Endothelial cell of umbilical vein (primary cell): ENCODE measurements around the gene PWWP2A. TPM values are rescaled to one million over a fixed set of nuclear protein-coding genes. Genes with fewer than 3 reads are reported as not detected.

ENCODE experiments used
- BruUV-seq: library from RNA; stranded (reverse); fragments of 400-500 nt; replicated peaks from 2 replicates; lab custom pipeline; 2021; lab: Mats Ljungman, UMichigan
- CTCF ChIA-PET: fragments of 300-600, 350-600 bp; sonication (Branson Sonifier 250); formaldehyde crosslinking; loops from one replicate; lab custom pipeline; 2021; ENCODE audit warnings: antibody characterized with exemption, inconsistent platforms; lab: Charles Lee
- POLR2A ChIA-PET: fragments of 300-600, 350-600 bp; sonication (Branson Sonifier 250); formaldehyde crosslinking; loops from one replicate; lab custom pipeline; 2021; ENCODE audit warnings: antibody characterized with exemption, inconsistent platforms; lab: Charles Lee
- DNase-seq: peaks from one replicate; pipeline ENCODE4 v3.0.0-alpha.2; 2011; ENCODE audit warnings: low read depth, low spot score
- FAIRE-seq: peaks from 2 replicates; lab custom pipeline; 2011; peaks lifted over from hg19 to GRCh38; lab: Jason Lieb, UNC
- H2AFZ ChIP-seq: 2 replicates; pipeline ENCODE4 v1.6.0; 2012; ENCODE audit warnings: low read depth, low read length, control low read depth, inconsistent platforms
- H3K27ac ChIP-seq: 2 replicates; pipeline ENCODE4 v1.5.1; 2011; ENCODE audit warnings: low read depth, mild to moderate bottlenecking, control low read depth, low read length, moderate library complexity; ENCODE audit not compliant: insufficient read depth
- H3K27me3 ChIP-seq, 2 experiments: 2 replicates each; pipeline versions ENCODE4 v1.6.0 to v1.6.1; 2011; ENCODE audit warnings: low read length in 2 of 2, mixed read lengths in 1 of 2; ENCODE audit not compliant: control insufficient read depth in 2 of 2, insufficient read depth in 2 of 2
- H3K36me3 ChIP-seq, 2 experiments: 2 replicates in 1 of 2; 3 replicates in 1 of 2; pipeline ENCODE4 v1.5.1; 2011; ENCODE audit warnings: low read length in 2 of 2, mild to moderate bottlenecking in 1 of 2, moderate library complexity in 1 of 2; ENCODE audit not compliant: control insufficient read depth in 2 of 2, insufficient read depth in 2 of 2; ENCODE audit errors: extremely low read depth in 1 of 2
- H3K4me1 ChIP-seq: 3 replicates; pipeline ENCODE4 v1.5.1; 2011; ENCODE audit warnings: mild to moderate bottlenecking, low read length; ENCODE audit not compliant: control insufficient read depth, insufficient read depth; ENCODE audit errors: extremely low read depth
- H3K4me2 ChIP-seq: 2 replicates; pipeline ENCODE4 v1.6.1; 2011; ENCODE audit warnings: low read length, control low read depth, mixed read lengths; ENCODE audit not compliant: insufficient read depth
- H3K4me3 ChIP-seq, 3 experiments: fragments of 200-600 bp in 1 of 3; sonication (generic), shearing (Covaris generic) in 1 of 3; replicated peaks in 1 of 3; 2 replicates each; pipeline ENCODE4 v1.5.1; 2011 to 2016; ENCODE audit warnings: control low read depth in 3 of 3, low read length in 3 of 3, mild to moderate bottlenecking in 2 of 3, inconsistent platforms in 1 of 3, low read depth in 1 of 3, moderate library complexity in 1 of 3; ENCODE audit not compliant: insufficient read depth in 1 of 3
- H3K79me2 ChIP-seq: 2 replicates; pipeline ENCODE4 v1.6.0; 2012; ENCODE audit warnings: low read length, inconsistent platforms; ENCODE audit not compliant: control insufficient read depth, insufficient read depth
- H3K9ac ChIP-seq: replicated peaks from 2 replicates; pipeline ENCODE3; 2011; ENCODE audit warnings: low read length, control low read depth; ENCODE audit not compliant: insufficient read depth; ENCODE audit errors: extremely low read depth
- H3K9me1 ChIP-seq: replicated peaks from 3 replicates; pipeline ENCODE4 v1.6.0; 2011; ENCODE audit warnings: mild to moderate bottlenecking, low read length; ENCODE audit not compliant: control insufficient read depth, insufficient read depth; ENCODE audit errors: extremely low read depth
- H3K9me3 ChIP-seq: replicated peaks from 2 replicates; pipeline ENCODE4 v1.5.1; 2012; ENCODE audit warnings: low read length, inconsistent platforms; ENCODE audit not compliant: control insufficient read depth, insufficient read depth
- H4K20me1 ChIP-seq: replicated peaks from 2 replicates; pipeline ENCODE3; 2011; ENCODE audit warnings: mild to moderate bottlenecking, low read length; ENCODE audit not compliant: control insufficient read depth, insufficient read depth; ENCODE audit errors: extremely low read depth
- EZH2 ChIP-seq: IDR thresholded peaks from 2 replicates; pipeline ENCODE4 v1.6.1; 2012; ENCODE audit warnings: borderline replicate concordance, low read depth, mild to moderate bottlenecking, moderate library complexity, low read length, inconsistent platforms; ENCODE audit not compliant: severe bottlenecking
- FOS ChIP-seq: IDR thresholded peaks from 2 replicates; pipeline ENCODE4 v1.6.1; 2011; ENCODE audit warnings: mild to moderate bottlenecking, low read length, moderate library complexity, borderline replicate concordance; ENCODE audit not compliant: insufficient read depth
- GATA2 ChIP-seq: IDR thresholded peaks from 2 replicates; pipeline ENCODE4 v1.7.0; 2011; ENCODE audit warnings: low read depth, mild to moderate bottlenecking, moderate library complexity, mixed read lengths, low read length; ENCODE audit not compliant: insufficient read length, insufficient read depth
- JUN ChIP-seq: IDR thresholded peaks from 2 replicates; pipeline ENCODE4 v1.6.1; 2011; ENCODE audit warnings: borderline replicate concordance, low read depth; ENCODE audit not compliant: insufficient read length, insufficient read depth
- MYC ChIP-seq: IDR thresholded peaks from one replicate; pipeline ENCODE4 v1.6.1; 2011; ENCODE audit warnings: mild to moderate bottlenecking, low read depth, low read length
- POLR2A ChIP-seq: IDR thresholded peaks from 2 replicates; pipeline ENCODE4 v1.6.1; 2012; ENCODE audit warnings: low read depth, mild to moderate bottlenecking, control low read depth, low read length
- POLR2AphosphoS5 ChIP-seq: IDR thresholded peaks from 2 replicates; pipeline ENCODE4 v1.6.1; 2012; ENCODE audit warnings: low read depth, mild to moderate bottlenecking, control low read depth, low read length, moderate library complexity; ENCODE audit not compliant: insufficient read depth
- dilution Hi-C: fragments of 300-500 bp; cut with MboI; formaldehyde crosslinking; loops from one replicate; pipeline ENCODE4 v1.15.0; 2019; ENCODE audit warnings: low sequenced_read_pairs; ENCODE audit not compliant: extremely low pct_ligation_motif_present
- intact Hi-C: fragments of 100-400 bp; cut with micrococcal nuclease; formaldehyde crosslinking; loops from one replicate; pipeline ENCODE4 v1.10.0; 2022
- polyA plus RNA-seq, 4 experiments: library from polyadenylated mRNA; depleted of rRNA in 3 of 4; stranded (reverse) in 3 of 4; unstranded in 1 of 4; fragments of >200 nt; gene quantifications; 2 replicates each; pipeline versions ENCODE4 v1.2.1 to v1.2.3, GENCODE V29; 2011 to 2012; ENCODE audit warnings: missing spikeins in 1 of 4
- total RNA-seq: library from RNA; stranded (reverse); gene quantifications from 2 replicates; pipeline ENCODE4 v1.2.3, GENCODE V29; 2021
- TF ChIP-seq, protein P1 (sequence below): IDR thresholded peaks from 2 replicates; pipeline ENCODE4 v1.6.1; 2011; ENCODE audit not compliant: insufficient read depth, insufficient read length
- TF ChIP-seq, protein P2 (sequence below), 2 donors: IDR thresholded peaks; 1 replicate in 1 of 2; 2 replicates in 1 of 2; pipeline ENCODE4 v1.5.1; 2011; ENCODE audit warnings: low read length in 2 of 2, mild to moderate bottlenecking in 2 of 2, moderate library complexity in 2 of 2, control low read depth in 1 of 2, inconsistent platforms in 1 of 2, low read depth in 1 of 2; ENCODE audit not compliant: insufficient read depth in 1 of 2; ENCODE audit errors: extremely low read depth in 1 of 2

PWWP2A gene
- total and polyA plus RNA-seq, 2 donors (not counting 3 experiments of a cell fraction or from before 2014, with no cell fraction given): 4.6 to 19.3 TPM

DNA sequence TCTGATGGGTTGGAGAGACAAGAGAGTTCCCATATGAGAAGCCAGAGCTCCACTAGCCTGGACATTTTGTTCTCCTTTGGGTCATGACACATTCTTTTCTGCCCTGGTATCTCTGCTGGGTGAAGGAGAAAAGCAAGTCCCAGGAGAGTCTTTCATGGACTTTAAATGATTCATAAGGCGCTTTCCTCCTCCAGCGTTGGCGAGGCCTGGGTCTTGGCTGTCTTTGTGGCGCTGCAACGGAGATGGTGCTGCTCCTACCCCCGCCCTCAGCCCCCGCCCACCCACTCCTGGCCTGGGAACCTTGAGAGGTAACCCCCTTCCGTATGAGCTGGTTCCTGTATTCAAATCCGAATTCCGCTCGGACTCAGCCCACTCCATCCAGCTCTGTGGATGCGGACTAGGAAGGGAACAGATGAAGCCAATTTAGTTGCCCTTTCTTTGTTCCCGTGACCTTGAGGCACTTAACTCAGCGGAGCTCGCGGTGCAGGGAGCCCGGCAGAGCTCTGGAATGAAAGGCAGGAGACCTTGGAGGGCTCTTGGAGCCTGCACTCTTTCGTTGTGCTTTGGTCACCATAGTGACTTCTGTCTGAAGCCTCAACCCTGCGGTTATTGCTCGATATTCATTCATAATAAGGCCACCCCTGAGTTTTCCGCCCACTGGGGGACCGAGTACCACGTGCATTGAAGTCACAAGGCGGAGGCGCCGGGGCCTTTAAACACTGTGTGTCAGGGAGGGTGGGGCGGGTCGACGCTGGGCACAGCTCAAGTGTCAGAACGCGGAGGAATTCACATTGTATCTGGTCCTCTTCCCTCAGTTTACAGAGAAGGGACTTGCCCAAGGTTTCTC is 14.0 kb upstream of the PWWP2A start:
- DNase-seq: peak; percentile 9
- POLR2A ChIA-PET: interaction anchor here (0.6 kb wide), 1 partner anchor 29 kb away, joined by 3 read pairs; no protein-coding TSS in a partner anchor

More for the DNA sequence above, 14.0 kb upstream of the PWWP2A start:
- TF ChIP-seq GATA2 (no peak), JUN (no peak), POLR2A (no peak), EZH2 (no peak), MYC (no peak), FOS (no peak), POLR2AphosphoS5 (no peak)
- TF ChIP-seq, protein P1, sequence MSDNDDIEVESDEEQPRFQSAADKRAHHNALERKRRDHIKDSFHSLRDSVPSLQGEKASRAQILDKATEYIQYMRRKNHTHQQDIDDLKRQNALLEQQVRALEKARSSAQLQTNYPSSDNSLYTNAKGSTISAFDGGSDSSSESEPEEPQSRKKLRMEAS: no peak
- TF ChIP-seq, protein P2, sequence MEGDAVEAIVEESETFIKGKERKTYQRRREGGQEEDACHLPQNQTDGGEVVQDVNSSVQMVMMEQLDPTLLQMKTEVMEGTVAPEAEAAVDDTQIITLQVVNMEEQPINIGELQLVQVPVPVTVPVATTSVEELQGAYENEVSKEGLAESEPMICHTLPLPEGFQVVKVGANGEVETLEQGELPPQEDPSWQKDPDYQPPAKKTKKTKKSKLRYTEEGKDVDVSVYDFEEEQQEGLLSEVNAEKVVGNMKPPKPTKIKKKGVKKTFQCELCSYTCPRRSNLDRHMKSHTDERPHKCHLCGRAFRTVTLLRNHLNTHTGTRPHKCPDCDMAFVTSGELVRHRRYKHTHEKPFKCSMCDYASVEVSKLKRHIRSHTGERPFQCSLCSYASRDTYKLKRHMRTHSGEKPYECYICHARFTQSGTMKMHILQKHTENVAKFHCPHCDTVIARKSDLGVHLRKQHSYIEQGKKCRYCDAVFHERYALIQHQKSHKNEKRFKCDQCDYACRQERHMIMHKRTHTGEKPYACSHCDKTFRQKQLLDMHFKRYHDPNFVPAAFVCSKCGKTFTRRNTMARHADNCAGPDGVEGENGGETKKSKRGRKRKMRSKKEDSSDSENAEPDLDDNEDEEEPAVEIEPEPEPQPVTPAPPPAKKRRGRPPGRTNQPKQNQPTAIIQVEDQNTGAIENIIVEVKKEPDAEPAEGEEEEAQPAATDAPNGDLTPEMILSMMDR (IDR thresholded peaks at IDR 0.05; ENCODE audit: extremely low read depth in 1 of 2, insufficient read depth in 1 of 2, low read depth in 1 of 2, low read length in 2 of 2): no peak
- H3K4me1 ChIP-seq: peaks cover 4% of the 10 kb centered on the region
- H2AFZ ChIP-seq: peak overlapping the region; percentile 96
- FAIRE-seq: peak; percentile 59
- CTCF ChIA-PET: interaction anchor here (1.0 to 2.0 kb wide), 5 partner anchors 52 to 258 kb away, joined by 3 to 10 read pairs (median 6); no protein-coding TSS in a partner anchor
- no peak overlapping the region for H3K9ac ChIP-seq
- H3K4me2 ChIP-seq: peak overlapping the region; percentile 17
- H3K79me2 ChIP-seq: no peaks in the 10 kb centered on the region
- intact Hi-C loops (no loop called here), dilution Hi-C loops (no loop called here)
- H4K20me1 ChIP-seq: no peaks in the 10 kb centered on the region
- no TSS peak for BruUV-seq
- H3K27ac ChIP-seq: no peak overlapping the region
- H3K36me3 ChIP-seq: no peaks in the 10 kb centered on the region
- H3K9me1 ChIP-seq: no peaks in the 10 kb centered on the region
- no peak overlapping the region for H3K4me3 ChIP-seq
- no peaks in the 10 kb centered on the region for H3K27me3 ChIP-seq
- no peaks in the 10 kb centered on the region for H3K9me3 ChIP-seq
